ENCODE results near the gene WDR77. TPM values are rescaled to one million over a fixed set of nuclear protein-coding genes. Genes with fewer than 3 reads are reported as not detected.

WDR77 gene
- total RNA-seq, 6 donors from 2014 or later, result 11.3 to 32.2 (median 22.1) TPM

DNA sequence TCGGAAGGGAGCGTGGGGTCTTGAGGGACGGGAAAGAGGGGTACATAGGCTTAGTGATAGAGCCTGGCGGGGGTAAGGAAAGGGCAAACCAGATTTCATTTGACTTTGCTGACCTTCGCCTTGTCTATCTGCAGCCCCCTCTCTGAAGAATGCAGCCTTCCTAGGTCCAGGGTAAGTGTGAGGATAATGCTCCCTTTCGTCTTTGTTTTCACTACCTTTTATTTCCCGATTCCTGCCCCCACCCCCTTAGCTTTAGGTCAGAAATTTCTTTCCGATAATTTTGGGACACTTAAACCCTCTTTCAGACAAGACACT lies 604 bp upstream of the WDR77 start:
- no peak for ATAC-seq (ENCODE audit: low FRiP score in 2 of 2)
- peaks cover 35 to 48% (median 44%) of the 10 kb centered on the region in 4 donors for H3K4me1 ChIP-seq
- no peaks in the 10 kb centered on the region for H3K9me3 ChIP-seq

DNA sequence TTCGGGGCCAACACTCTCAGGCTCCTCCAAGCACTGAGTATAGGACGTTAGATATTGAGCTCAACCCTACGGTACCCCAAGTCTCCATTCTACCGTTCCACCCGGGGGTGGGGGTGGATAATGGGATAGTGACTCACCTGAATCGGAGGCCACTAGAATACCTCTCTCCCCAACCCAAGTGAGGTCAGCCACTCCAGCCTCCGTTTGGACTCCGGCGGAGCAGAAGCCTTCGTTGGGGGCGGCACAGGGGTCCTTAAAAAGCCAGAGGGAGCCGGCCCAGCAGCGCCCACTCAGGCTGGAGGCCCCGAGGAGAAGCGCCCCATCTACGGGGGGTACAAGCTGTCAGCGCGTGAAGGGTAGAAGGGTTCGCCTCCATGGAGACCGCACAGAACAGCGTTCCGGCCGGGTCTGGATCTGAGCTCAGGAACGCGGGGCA lies 556 bp downstream of the WDR77 start:
- Histone ChIP-seq H3K4me3 (peak overlapping the region; percentile 73 to 94 (median 92)), H3K4me1 (peaks cover 33 to 48% (median 40%) of the 10 kb centered on the region in 4 donors), H3K36me3 (peaks cover under 1 to 41% (median 13%) of the 10 kb centered on the region in 4 donors), H3K9me3 (no peaks in the 10 kb centered on the region), H3K27ac (peak overlapping the region; percentile 84 to 94 (median 92)), H3K27me3 (no peaks in the 10 kb centered on the region)
- peak in 1 of 4 donors; percentile 38 for TF ChIP-seq POLR2A (IDR thresholded peaks at IDR 0.05)
- TF ChIP-seq POLR2AphosphoS5 (IDR thresholded peaks at IDR 0.05), result no peak
- 2 to 7% methylated on average over 5 to 25 of the region's 25 CpGs for WGBS, 2 donors
- ATAC-seq (ENCODE audit: low FRiP score in 2 of 2) (peak; percentile 28 to 49), DNase-seq (peak in 1 of 2 donors; percentile 26)

More for the DNA sequence above, 604 bp upstream of the WDR77 start:
- 0 to 1% methylated on average over 8 of the region's 8 CpGs for WGBS, 2 donors
- H3K27me3 ChIP-seq, result no peaks in the 10 kb centered on the region
- H3K36me3 ChIP-seq, result peaks cover 0 to 42% (median 10%) of the 10 kb centered on the region in 4 donors
- peak overlapping the region; percentile 33 to 94 (median 82) for H3K4me3 ChIP-seq
- peak overlapping the region; percentile 84 to 94 (median 92) for H3K27ac ChIP-seq
- no peak for DNase-seq
- TF ChIP-seq POLR2AphosphoS5 (IDR thresholded peaks at IDR 0.05) (no peak), EP300 (IDR thresholded peaks at IDR 0.05) (no peak), POLR2A (IDR thresholded peaks at IDR 0.05) (no peak)
- TF ChIP-seq, protein P1, sequence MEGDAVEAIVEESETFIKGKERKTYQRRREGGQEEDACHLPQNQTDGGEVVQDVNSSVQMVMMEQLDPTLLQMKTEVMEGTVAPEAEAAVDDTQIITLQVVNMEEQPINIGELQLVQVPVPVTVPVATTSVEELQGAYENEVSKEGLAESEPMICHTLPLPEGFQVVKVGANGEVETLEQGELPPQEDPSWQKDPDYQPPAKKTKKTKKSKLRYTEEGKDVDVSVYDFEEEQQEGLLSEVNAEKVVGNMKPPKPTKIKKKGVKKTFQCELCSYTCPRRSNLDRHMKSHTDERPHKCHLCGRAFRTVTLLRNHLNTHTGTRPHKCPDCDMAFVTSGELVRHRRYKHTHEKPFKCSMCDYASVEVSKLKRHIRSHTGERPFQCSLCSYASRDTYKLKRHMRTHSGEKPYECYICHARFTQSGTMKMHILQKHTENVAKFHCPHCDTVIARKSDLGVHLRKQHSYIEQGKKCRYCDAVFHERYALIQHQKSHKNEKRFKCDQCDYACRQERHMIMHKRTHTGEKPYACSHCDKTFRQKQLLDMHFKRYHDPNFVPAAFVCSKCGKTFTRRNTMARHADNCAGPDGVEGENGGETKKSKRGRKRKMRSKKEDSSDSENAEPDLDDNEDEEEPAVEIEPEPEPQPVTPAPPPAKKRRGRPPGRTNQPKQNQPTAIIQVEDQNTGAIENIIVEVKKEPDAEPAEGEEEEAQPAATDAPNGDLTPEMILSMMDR (IDR thresholded peaks at IDR 0.05), result no peak

DNA sequence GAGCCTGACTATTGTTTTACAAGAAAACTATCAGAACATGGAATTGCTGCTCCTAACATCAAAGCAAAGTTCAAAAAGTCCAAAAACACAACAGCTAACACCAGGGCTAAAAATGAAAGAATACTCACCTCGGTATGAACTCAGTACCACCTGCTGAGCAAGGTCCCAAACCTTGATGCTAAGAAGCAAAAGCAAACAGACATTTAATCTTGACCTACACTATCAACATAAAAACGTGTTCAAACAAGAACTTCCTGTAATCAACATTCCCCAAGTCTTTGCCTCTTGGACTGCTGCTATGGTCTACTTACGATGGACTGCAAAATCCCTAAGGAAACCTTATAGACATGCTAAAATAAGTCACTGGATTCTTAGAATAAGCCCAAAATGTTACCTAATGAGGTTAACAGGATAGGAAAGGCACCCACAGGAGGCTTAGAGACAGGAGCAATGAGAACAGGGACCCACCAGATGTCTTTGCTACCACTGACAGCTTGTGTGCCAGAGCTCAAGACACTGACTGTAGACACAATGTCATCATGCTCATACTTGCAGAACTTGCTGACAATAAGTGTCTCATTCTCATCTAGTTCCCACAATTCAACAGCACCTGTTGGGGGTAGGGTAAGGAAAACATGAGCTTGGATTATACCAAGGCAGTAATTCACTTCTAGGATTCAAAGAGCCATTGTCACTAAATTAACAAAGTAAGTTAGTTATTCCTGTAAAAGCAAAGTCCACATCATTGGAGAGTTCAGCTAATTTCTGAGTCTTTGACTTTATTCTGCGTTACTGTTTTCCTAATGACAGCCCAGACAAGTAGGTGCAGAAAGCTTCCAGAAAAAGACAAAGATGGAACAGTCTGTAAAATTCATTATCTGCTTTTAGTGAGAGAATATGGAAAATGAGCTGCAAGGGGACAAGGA lies 1.8 kb downstream of the WDR77 start:
- ATAC-seq (ENCODE audit: low FRiP score in 2 of 2) (no peak), DNase-seq (no peak)
- H3K9me3 ChIP-seq, result no peaks in the 10 kb centered on the region
- 53% methylated on average over 4 of the region's 4 CpGs for WGBS, 2 donors
- TF ChIP-seq POLR2A (IDR thresholded peaks at IDR 0.05) (no peak), EP300 (IDR thresholded peaks at IDR 0.05) (no peak), POLR2AphosphoS5 (IDR thresholded peaks at IDR 0.05) (no peak)
- TF ChIP-seq, protein P1 (IDR thresholded peaks at IDR 0.05), result no peak
- H3K4me1 ChIP-seq, result peaks cover 32 to 43% (median 35%) of the 10 kb centered on the region in 4 donors
- H3K27ac ChIP-seq, result no peak overlapping the region
- H3K4me3 ChIP-seq, result peak overlapping the region in 1 of 4 donors; percentile 73
- H3K27me3 ChIP-seq, result no peaks in the 10 kb centered on the region
- H3K36me3 ChIP-seq, result peaks cover 11 to 47% (median 26%) of the 10 kb centered on the region in 4 donors

DNA sequence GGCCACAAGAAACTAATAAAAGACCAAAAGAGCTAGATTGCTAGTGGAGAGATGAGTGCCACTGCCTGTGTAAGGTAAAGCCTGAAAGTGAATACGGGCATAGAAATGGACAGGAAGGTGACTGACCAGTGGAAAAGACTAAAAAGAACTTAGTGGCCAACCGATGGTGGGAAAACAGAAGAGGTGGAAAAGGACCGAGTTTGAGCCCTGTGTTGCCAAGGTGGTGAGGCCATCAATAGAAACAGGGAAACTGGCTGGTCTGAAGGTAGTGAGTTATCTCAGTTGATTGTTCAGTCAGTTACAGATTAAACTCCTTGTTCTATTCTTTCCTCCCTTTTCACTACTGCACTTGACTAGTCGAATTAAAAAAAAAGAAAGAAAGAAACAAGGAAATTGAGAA lies 2.5 kb downstream of the WDR77 start:
- peaks cover 27 to 37% (median 32%) of the 10 kb centered on the region in 4 donors for H3K4me1 ChIP-seq
- H3K27me3 ChIP-seq, result no peaks in the 10 kb centered on the region
- DNase-seq (no peak), ATAC-seq (ENCODE audit: low FRiP score in 2 of 2) (no peak)
- no peak overlapping the region for H3K4me3 ChIP-seq
- no peaks in the 10 kb centered on the region for H3K9me3 ChIP-seq
- WGBS, 2 donors, result 62 to 70% methylated on average over 4 of the region's 4 CpGs
- TF ChIP-seq, protein P1 (IDR thresholded peaks at IDR 0.05), result no peak
- TF ChIP-seq POLR2A (IDR thresholded peaks at IDR 0.05) (no peak), EP300 (IDR thresholded peaks at IDR 0.05) (no peak), POLR2AphosphoS5 (IDR thresholded peaks at IDR 0.05) (no peak)
- H3K27ac ChIP-seq, result no peak overlapping the region
- H3K36me3 ChIP-seq, result peaks cover 11 to 54% (median 32%) of the 10 kb centered on the region in 4 donors

DNA sequence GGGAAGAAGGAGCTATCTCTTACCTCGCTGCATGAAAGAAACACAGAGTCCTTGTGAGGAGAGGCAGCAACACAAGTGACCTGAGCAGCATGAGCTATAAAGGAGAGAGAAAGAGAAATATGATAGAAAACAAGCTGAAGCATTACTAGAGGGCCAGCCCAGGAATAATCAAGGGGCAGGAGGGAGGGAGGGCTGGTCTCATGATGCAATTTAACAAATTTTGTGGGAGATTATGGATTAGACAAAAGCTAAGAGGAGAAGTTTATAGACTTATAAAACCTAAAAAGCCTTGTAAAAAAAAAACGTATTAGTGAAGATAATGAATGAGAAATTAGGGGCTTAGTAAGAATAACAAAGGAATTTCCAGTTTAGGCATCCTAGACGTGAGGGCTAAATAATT lies 5.0 kb downstream of the WDR77 start:
- 78 to 89% methylated on average over 3 of the region's 3 CpGs for WGBS, 2 donors
- H3K4me3 ChIP-seq, result no peak overlapping the region
- TF ChIP-seq EP300 (IDR thresholded peaks at IDR 0.05), result no peak
- TF ChIP-seq POLR2A (IDR thresholded peaks at IDR 0.05), result no peak
- no peak for TF ChIP-seq POLR2AphosphoS5 (IDR thresholded peaks at IDR 0.05)
- TF ChIP-seq, protein P1 (IDR thresholded peaks at IDR 0.05), result no peak
- H3K27ac ChIP-seq, result no peak overlapping the region
- ATAC-seq (ENCODE audit: low FRiP score in 2 of 2) (no peak), DNase-seq (no peak)
- no peaks in the 10 kb centered on the region for H3K9me3 ChIP-seq
- H3K36me3 ChIP-seq, result peaks cover 13 to 79% (median 50%) of the 10 kb centered on the region in 4 donors
- peaks cover 11 to 18% (median 15%) of the 10 kb centered on the region in 4 donors for H3K4me1 ChIP-seq
- no peaks in the 10 kb centered on the region for H3K27me3 ChIP-seq
